SK-N-SH (cell line): ENCODE results near the gene ACOT12.

Source experiments
- FOSL2 ChIP-seq: IDR thresholded peaks from 2 replicates; pipeline ENCODE4 v1.4.0; 2012; ENCODE audit warnings: low read depth, mild to moderate bottlenecking, moderate library complexity, borderline replicate concordance
- FOXM1 ChIP-seq: IDR thresholded peaks from 2 replicates; pipeline ENCODE4 v1.4.0; 2012; ENCODE audit warnings: low read depth, mild to moderate bottlenecking
- JUND ChIP-seq: IDR thresholded peaks from 2 replicates; pipeline ENCODE4 v1.4.0; 2012
- TAF1 ChIP-seq: IDR thresholded peaks from 2 replicates; pipeline ENCODE4 v1.6.1; 2012; ENCODE audit warnings: low read depth, mild to moderate bottlenecking, low read length, moderate library complexity, borderline replicate concordance
- TEAD4 ChIP-seq: IDR thresholded peaks from 2 replicates; pipeline ENCODE4 v1.4.0; 2012; ENCODE audit warnings: mild to moderate bottlenecking, borderline replicate concordance; ENCODE audit not compliant: insufficient read depth
- TF ChIP-seq, protein P1 (sequence below): fragments of 200-600 bp; sonication (generic); IDR thresholded peaks from 2 replicates; pipeline ENCODE4 v1.6.1; 2017; ENCODE audit warnings: antibody characterized with exemption, mild to moderate bottlenecking, moderate library complexity
- TF ChIP-seq, protein P2 (sequence below): fragments of 150-350 bp; IDR thresholded peaks from 2 replicates; pipeline ENCODE4 v1.6.1; 2017; ENCODE audit warnings: antibody characterized with exemption, low read length, low read depth, borderline replicate concordance

DNA sequence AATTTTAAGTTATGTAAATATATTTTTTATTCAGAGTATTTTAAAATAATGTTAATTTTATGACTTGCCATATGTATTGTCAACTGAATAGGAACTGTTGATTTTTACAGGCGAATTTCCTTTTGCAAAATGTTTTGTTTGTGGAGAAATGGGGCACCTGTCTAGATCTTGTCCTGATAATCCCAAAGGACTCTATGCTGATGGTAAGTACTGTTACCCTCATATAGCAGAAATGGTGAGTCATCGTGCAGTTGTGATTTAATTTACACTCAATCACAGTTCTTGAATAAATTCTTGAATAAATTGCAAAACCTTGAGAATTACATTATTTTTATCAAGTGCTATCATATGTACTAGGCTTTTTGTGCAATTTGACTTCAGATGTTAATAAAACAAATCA lies 85.1 kb downstream of the ACOT12 start:
- TF ChIP-seq JUND (no peak), TEAD4 (no peak), FOSL2 (no peak), FOXM1 (no peak), TAF1 (no peak)
- TF ChIP-seq, protein P1, sequence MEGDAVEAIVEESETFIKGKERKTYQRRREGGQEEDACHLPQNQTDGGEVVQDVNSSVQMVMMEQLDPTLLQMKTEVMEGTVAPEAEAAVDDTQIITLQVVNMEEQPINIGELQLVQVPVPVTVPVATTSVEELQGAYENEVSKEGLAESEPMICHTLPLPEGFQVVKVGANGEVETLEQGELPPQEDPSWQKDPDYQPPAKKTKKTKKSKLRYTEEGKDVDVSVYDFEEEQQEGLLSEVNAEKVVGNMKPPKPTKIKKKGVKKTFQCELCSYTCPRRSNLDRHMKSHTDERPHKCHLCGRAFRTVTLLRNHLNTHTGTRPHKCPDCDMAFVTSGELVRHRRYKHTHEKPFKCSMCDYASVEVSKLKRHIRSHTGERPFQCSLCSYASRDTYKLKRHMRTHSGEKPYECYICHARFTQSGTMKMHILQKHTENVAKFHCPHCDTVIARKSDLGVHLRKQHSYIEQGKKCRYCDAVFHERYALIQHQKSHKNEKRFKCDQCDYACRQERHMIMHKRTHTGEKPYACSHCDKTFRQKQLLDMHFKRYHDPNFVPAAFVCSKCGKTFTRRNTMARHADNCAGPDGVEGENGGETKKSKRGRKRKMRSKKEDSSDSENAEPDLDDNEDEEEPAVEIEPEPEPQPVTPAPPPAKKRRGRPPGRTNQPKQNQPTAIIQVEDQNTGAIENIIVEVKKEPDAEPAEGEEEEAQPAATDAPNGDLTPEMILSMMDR, result no peak
- TF ChIP-seq, protein P2, sequence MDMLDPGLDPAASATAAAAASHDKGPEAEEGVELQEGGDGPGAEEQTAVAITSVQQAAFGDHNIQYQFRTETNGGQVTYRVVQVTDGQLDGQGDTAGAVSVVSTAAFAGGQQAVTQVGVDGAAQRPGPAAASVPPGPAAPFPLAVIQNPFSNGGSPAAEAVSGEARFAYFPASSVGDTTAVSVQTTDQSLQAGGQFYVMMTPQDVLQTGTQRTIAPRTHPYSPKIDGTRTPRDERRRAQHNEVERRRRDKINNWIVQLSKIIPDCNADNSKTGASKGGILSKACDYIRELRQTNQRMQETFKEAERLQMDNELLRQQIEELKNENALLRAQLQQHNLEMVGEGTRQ, result no peak
